ENCODE results near the gene LSR.

Gene LSR

GRCh38 chr19:35302446-35302845 is 53.6 kb downstream of the LSR start:
- no peak for DNase-seq (ENCODE audit: low read depth in 2 of 2)

GRCh38 chr19:35303357-35303915 is 54.6 kb downstream of the LSR start:
- DNase-seq (ENCODE audit: low read depth in 2 of 2), result no peak

GRCh38 chr19:35304036-35304435 is 55.2 kb downstream of the LSR start:
- no peak for DNase-seq (ENCODE audit: low read depth in 2 of 2)

GRCh38 chr19:35305181-35305580 is 56.4 kb downstream of the LSR start:
- no peak for DNase-seq (ENCODE audit: low read depth in 2 of 2)

- DNase-seq (ENCODE audit: low read depth in 2 of 2), result no peak
Measured at GRCh38 chr19:35306473-35307246, 57.9 kb downstream of the LSR start.

GRCh38 chr19:35307931-35308330 is 59.1 kb downstream of the LSR start:
- DNase-seq (ENCODE audit: low read depth in 2 of 2), result no peak

- DNase-seq (ENCODE audit: low read depth in 2 of 2), result no peak
Measured at GRCh38 chr19:35308910-35309309, 60.1 kb downstream of the LSR start.

- DNase-seq (ENCODE audit: low read depth in 2 of 2), result no peak
Measured at GRCh38 chr19:35309481-35310279, 60.9 kb downstream of the LSR start.

GRCh38 chr19:35310331-35310730 is 61.5 kb downstream of the LSR start:
- no peak for DNase-seq (ENCODE audit: low read depth in 2 of 2)

- no peak for DNase-seq (ENCODE audit: low read depth in 2 of 2)
Measured at GRCh38 chr19:35310811-35311465, 62.1 kb downstream of the LSR start.

GRCh38 chr19:35311901-35312665 is 63.3 kb downstream of the LSR start:
- DNase-seq (ENCODE audit: low read depth in 2 of 2), result no peak

GRCh38 chr19:35313587-35313986 is 64.8 kb downstream of the LSR start:
- DNase-seq (ENCODE audit: low read depth in 2 of 2), result no peak

- no peak for DNase-seq (ENCODE audit: low read depth in 2 of 2)
Measured at GRCh38 chr19:35314031-35314430, 65.2 kb downstream of the LSR start.

- DNase-seq (ENCODE audit: low read depth in 2 of 2), result no peak
Measured at GRCh38 chr19:35314858-35315470, 66.2 kb downstream of the LSR start.

GRCh38 chr19:35315883-35316282 is 67.1 kb downstream of the LSR start:
- no peak for DNase-seq (ENCODE audit: low read depth in 2 of 2)

GRCh38 chr19:35316560-35316959 is 67.8 kb downstream of the LSR start:
- no peak for DNase-seq (ENCODE audit: low read depth in 2 of 2)

Measured in stimulated activated CD4-positive, alpha-beta T cell treated with anti-CD3 and anti-CD28 coated beads, Interleukin-4, amount 100 ng/mL, for 48 hours (primary cell).